Stimulated activated naive CD8-positive, alpha-beta T cell treated with anti-CD3 and anti-CD28 coated beads, Interleukin-15, Interleukin-2, amounts not matched to agents 100 ng/mL and 50 ng/mL, for 24 hours (primary cell): ENCODE results near the gene SMAD7.

ENCODE experiments used
- H3K27ac Mint-ChIP-seq: one replicate; pipeline ENCODE4 v1.8.0; 2021; ENCODE audit warnings: mild to moderate bottlenecking, mixed read lengths
- H3K27me3 Mint-ChIP-seq: one replicate; pipeline ENCODE4 v1.8.0; 2021; ENCODE audit warnings: mixed read lengths
- H3K36me3 Mint-ChIP-seq: one replicate; pipeline ENCODE4 v1.8.0; 2021; ENCODE audit warnings: low read depth, mixed read lengths
- H3K4me1 Mint-ChIP-seq: one replicate; pipeline ENCODE4 v1.8.0; 2021; ENCODE audit warnings: low read depth, mixed read lengths
- H3K4me3 Mint-ChIP-seq: one replicate; pipeline ENCODE4 v1.8.0; 2021; ENCODE audit warnings: mild to moderate bottlenecking, mixed read lengths
- H3K9me3 Mint-ChIP-seq: one replicate; pipeline ENCODE4 v1.8.0; 2021; ENCODE audit warnings: mixed read lengths

SMAD7 gene

GRCh38 chr18:48937869-48938750 is 12.7 kb downstream of the SMAD7 start:
- H3K36me3 Mint-ChIP-seq, result peaks cover 37% of the 10 kb centered on the region
- H3K27ac Mint-ChIP-seq, result peak overlapping the region; percentile 55
- H3K4me1 Mint-ChIP-seq, result peaks cover 96% of the 10 kb centered on the region
- H3K4me3 Mint-ChIP-seq, result no peak overlapping the region
- H3K27me3 Mint-ChIP-seq, result no peaks in the 10 kb centered on the region
- H3K9me3 Mint-ChIP-seq, result no peaks in the 10 kb centered on the region

GRCh38 chr18:48935433-48935774 is 15.4 kb downstream of the SMAD7 start:
- peaks cover 22% of the 10 kb centered on the region for H3K36me3 Mint-ChIP-seq
- H3K4me1 Mint-ChIP-seq, result peaks cover 96% of the 10 kb centered on the region
- H3K4me3 Mint-ChIP-seq, result peak overlapping the region; percentile 65

DNA sequence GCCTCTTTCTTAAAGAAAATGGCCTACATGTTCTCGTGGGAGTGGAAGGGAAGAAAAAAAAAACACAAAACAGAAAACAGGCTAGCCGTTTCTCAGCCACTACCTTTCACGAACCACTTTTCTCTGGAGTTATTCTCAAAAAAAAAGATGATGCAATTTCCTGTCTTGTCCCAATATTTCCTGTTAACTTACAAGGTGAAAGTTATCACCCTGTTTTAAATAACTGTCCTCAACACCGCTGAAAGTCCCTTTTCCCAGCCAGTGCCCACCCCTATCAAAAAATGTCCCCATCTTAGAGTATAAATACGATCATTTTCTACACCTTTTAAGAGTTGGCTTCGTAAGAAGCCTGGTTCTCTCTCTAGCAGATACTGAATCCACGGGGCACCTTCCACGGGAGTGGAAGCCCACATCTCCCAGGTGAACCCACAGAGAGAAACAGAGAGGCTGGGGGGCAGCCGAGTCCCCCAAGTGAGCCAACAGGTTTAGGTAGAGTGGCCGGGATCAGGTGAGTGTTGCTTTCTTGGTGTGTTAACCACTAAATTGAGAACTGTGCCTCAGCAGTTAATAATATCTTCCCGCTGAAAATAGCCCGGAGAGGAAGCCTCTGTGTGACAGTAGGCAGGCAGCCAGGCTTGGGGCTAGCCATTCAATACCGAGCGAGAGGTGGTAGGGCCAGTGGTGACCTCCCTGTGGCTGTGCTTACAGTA is 15.9 kb downstream of the SMAD7 start:
- Mint-ChIP-seq H3K27me3 (no peaks in the 10 kb centered on the region), H3K27ac (peak overlapping the region; percentile 88), H3K9me3 (no peaks in the 10 kb centered on the region), H3K4me3 (peak overlapping the region; percentile 65), H3K4me1 (peaks cover 96% of the 10 kb centered on the region), H3K36me3 (peaks cover 22% of the 10 kb centered on the region)

More at GRCh38 chr18:48935433-48935774, 15.4 kb downstream of the SMAD7 start:
- Mint-ChIP-seq H3K27ac (peak overlapping the region; percentile 88), H3K27me3 (no peaks in the 10 kb centered on the region), H3K9me3 (no peaks in the 10 kb centered on the region)

GRCh38 chr18:48934415-48934722 is 16.4 kb downstream of the SMAD7 start:
- peaks cover 22% of the 10 kb centered on the region for H3K36me3 Mint-ChIP-seq
- H3K4me3 Mint-ChIP-seq, result peak overlapping the region; percentile 65
- H3K4me1 Mint-ChIP-seq, result peaks cover 96% of the 10 kb centered on the region

DNA sequence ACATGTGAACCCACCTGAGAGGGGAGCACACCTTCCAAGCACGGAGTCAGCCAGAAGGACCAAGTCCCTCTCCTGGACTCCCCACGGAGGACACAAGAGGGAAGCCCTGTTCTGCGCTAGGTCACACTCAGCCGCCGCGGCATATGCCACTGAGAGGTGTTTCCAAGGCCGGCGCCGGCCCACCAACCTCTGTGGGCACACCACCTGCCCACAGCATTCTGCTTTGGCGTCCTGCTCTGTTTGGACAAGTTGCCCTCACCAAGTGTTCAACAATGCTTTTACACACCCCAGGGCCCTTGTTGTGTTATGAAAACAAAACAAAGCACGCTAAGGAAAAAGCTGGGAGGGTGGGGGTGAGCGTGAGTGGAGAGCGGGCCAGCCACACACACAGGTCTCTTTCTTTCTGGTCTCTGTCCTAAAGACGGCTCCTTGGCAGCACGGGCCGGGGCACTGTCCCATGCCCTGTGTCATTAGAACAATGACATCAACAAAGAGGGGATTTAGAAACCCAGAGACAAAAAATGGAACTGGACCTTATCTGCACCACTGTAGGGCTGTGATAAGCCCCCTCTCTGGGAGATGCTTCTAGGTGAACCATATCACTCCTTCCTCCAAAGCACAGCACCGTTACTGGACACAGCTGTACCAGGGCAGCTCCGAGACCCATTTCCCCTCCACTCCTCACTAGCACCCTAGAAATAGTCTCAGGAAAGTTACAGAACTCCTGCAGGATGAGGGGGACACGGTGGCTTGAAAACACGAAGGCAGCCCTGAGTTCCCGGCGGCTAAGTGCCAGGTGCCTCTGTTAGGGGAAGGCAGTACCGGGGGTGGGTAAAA is 17.0 kb downstream of the SMAD7 start:
- peaks cover 22% of the 10 kb centered on the region for H3K36me3 Mint-ChIP-seq
- H3K4me3 Mint-ChIP-seq, result peak overlapping the region; percentile 65
- no peaks in the 10 kb centered on the region for H3K27me3 Mint-ChIP-seq

More at GRCh38 chr18:48934415-48934722, 16.4 kb downstream of the SMAD7 start:
- Mint-ChIP-seq H3K27ac (peak overlapping the region; percentile 88), H3K9me3 (no peaks in the 10 kb centered on the region), H3K27me3 (no peaks in the 10 kb centered on the region)

DNA sequence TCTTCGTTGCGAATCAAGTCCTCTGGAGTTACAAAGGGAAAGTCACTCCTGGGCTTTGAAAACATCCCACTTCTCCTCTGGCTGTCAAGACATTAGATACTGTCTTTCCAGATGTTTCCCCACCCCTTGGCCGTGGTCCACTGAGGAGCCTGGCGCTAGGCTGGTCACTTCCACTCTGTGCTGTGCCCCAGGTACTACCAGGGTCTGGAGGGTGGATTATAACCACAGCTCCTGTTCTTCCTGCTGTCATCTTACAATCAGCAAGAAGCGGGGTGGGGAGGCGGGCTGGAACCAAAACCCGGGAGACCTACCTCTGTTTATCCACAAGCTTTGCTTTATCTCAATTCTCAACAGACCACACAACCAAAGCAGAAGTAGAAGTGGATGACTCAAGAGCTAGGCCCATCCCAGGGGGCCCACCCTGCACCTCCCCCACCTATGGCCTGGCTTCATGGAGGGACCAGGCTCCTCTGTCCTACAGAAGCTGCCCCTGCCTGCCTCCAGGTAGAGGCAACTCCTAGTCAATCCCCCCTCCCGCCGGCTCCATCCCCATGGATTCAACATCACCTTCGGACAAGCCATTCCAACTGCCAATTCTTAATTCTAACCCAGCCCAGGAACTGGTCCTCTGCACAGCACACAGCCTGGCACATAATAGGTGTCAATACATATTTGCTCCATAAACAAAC is 17.8 kb downstream of the SMAD7 start:
- Mint-ChIP-seq H3K27ac (peak overlapping the region; percentile 81), H3K27me3 (no peaks in the 10 kb centered on the region), H3K4me3 (peak overlapping the region; percentile 24), H3K36me3 (peaks cover 22% of the 10 kb centered on the region), H3K4me1 (peaks cover 96% of the 10 kb centered on the region), H3K9me3 (no peaks in the 10 kb centered on the region)

More for the DNA sequence above, 17.0 kb downstream of the SMAD7 start:
- Mint-ChIP-seq H3K9me3 (no peaks in the 10 kb centered on the region), H3K4me1 (peaks cover 96% of the 10 kb centered on the region), H3K27ac (peak overlapping the region; percentile 88)

DNA sequence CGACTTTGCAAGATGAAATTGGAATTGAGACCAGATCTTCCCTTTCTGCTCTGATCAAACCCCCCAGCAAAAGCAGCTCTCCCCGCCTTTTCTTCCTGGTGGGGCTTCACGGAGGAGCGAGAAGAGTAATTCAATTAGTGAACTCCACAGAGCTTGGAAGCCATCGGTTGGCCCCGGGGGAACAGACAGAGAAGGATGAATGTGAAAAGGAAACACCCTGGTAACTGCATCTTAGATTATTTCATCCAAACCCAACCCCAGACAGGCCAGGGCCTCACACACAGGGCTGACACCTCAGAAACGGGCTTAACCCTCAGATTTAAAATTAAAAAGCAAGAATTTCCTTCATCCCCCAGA is 18.3 kb downstream of the SMAD7 start:
- H3K36me3 Mint-ChIP-seq, result peaks cover 22% of the 10 kb centered on the region
- peak overlapping the region; percentile 24 for H3K4me3 Mint-ChIP-seq
- peaks cover 96% of the 10 kb centered on the region for H3K4me1 Mint-ChIP-seq
- no peaks in the 10 kb centered on the region for H3K27me3 Mint-ChIP-seq
- peak overlapping the region; percentile 81 for H3K27ac Mint-ChIP-seq
- H3K9me3 Mint-ChIP-seq, result no peaks in the 10 kb centered on the region

DNA sequence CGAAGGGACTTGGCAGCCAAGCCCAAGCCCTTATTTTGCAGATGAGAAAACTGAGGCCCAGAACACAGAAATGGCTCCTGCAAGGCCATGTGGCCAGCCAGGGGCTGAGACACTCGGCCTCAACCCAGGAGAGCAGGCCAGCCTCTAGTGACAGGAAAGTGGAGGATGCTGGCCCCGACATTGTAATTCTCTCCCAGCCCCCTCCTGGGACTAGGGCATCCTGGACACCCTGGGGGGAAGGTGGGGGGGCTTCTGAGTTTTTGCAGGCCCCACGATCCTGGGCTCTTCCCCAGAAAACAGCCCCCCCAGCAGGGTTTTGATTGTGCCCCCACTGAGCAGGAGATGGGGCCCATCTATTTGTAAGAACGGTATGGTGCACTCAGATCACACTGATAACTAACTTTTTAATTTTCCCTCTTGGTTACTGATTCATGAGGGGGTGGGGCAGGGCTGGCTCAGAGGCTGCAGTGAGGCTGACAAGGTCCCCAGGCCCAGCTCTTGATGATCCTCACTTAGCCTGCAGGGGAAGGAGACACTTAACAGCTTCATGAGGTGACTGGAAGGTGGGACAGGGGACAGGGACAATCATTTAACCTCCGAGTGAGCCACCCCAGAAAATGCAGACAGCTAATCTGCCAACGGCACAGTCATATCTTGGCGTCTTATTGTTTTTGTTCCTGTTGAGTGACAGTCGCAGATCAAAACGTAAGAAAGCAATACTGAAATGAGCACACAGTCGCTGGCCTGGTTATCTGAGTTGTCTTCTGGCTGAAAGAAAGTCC is 18.9 kb downstream of the SMAD7 start:
- peak overlapping the region; percentile 81 for H3K27ac Mint-ChIP-seq
- peak overlapping the region; percentile 37 for H3K4me3 Mint-ChIP-seq

DNA sequence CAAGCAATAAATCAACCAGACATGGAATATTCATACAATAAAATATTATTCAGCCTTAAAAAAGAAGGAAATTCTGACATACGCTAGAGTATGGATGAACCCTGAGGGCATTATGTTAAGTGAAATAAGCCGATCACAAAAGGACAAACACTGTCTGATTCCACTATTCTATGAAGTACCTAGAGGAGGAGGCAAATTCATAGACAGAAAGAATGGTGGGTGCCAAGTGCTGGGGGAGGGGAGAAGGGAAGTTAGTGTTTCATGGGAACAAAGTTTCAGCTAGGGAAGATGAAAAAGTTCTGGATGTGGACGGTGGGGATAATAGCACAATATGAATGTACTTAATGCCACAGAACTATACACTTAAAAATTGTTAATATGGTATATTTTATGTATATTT is 19.8 kb downstream of the SMAD7 start:
- Mint-ChIP-seq H3K4me3 (no peak overlapping the region), H3K4me1 (peaks cover 100% of the 10 kb centered on the region), H3K9me3 (no peaks in the 10 kb centered on the region), H3K36me3 (peaks cover 16% of the 10 kb centered on the region), H3K27ac (no peak overlapping the region), H3K27me3 (no peaks in the 10 kb centered on the region)

More for the DNA sequence above, 18.9 kb downstream of the SMAD7 start:
- Mint-ChIP-seq H3K4me1 (peaks cover 99% of the 10 kb centered on the region), H3K9me3 (no peaks in the 10 kb centered on the region), H3K36me3 (peaks cover 22% of the 10 kb centered on the region), H3K27me3 (no peaks in the 10 kb centered on the region)

DNA sequence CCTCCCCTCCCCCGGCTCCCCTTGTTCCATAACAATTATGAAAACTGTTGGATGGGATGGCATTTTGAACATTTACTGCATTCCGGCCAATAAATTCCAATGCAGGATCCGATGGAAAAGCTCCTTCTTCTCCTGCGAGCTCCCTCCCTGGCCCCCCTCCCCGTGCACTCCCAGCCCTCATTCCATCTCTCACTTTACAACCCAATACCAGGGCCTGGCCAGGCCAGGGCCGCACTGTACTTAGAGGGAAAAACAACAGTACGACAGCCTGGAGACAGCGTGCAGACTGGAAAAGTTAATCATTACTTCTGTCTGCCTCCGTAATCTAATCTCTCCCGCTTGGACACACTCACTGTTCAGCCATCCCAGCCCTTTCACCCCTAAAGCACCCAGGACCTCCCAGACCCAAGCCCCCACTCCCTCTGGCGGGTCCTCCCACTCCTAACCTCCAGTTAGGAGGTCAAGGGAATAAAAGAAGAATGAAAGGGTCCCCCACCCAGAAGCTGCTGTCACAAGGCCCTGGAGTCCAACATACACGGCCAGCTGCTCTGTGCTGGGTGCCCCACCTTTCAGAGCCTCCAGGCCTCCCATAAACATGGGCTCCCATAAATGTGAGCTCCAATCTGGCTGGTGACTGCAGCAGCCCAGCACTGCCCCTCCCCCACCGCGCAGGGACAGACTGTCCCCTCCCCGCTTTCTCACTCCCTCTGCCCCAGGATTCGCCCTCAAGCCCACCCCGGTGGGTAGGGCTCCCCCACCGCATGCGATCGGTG is 20.6 kb downstream of the SMAD7 start:
- Mint-ChIP-seq H3K27ac (peak overlapping the region; percentile 3), H3K36me3 (peaks cover 10% of the 10 kb centered on the region), H3K9me3 (no peaks in the 10 kb centered on the region), H3K4me3 (no peak overlapping the region), H3K27me3 (no peaks in the 10 kb centered on the region), H3K4me1 (peaks cover 100% of the 10 kb centered on the region)

DNA sequence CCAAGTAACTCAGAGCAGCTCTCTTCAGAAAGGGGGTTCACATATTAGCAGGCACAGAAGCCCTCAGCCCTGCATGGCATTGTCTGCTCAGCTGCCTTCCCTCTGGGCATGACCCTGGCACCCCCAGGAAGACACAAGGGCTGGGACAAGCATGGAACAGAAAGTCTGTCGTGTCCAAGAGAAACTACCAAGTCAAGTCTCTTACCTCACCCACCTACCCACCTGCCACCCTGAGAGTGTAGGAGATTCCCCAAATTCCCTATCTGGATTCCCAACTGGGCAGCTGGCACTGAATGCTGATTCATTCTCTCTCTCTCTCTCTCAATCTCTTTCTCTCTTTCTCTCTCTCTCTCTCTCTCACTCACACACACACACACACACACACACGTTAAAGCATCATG is 21.6 kb downstream of the SMAD7 start:
- Mint-ChIP-seq H3K4me1 (peaks cover 100% of the 10 kb centered on the region), H3K27ac (peak overlapping the region; percentile 96), H3K36me3 (peaks cover 3% of the 10 kb centered on the region), H3K9me3 (no peaks in the 10 kb centered on the region), H3K27me3 (no peaks in the 10 kb centered on the region), H3K4me3 (peak overlapping the region; percentile 77)

- Mint-ChIP-seq H3K4me1 (peaks cover 100% of the 10 kb centered on the region), H3K27me3 (no peaks in the 10 kb centered on the region), H3K4me3 (peak overlapping the region; percentile 77), H3K27ac (peak overlapping the region; percentile 96), H3K36me3 (peaks cover 2% of the 10 kb centered on the region), H3K9me3 (no peaks in the 10 kb centered on the region)
Observed at GRCh38 chr18:48928787-48929186, 22.0 kb downstream of the SMAD7 start.
